Fibroblast of lung (primary cell): Measurements from ENCODE around the gene DLGAP4. TPM values are rescaled to one million over a fixed set of nuclear protein-coding genes. Genes with fewer than 3 reads are reported as not detected.
A peak's percentile ranks its signal among the peaks of the same experiment; 100 is the strongest.

Experiments
- DNase-seq, 2 donors: peaks; one replicate each; pipeline versions ENCODE4 v3.0.0 to v3.0.0-alpha.2; 2010; ENCODE audit warnings: low read depth in 2 of 2
- H2AFZ ChIP-seq: 2 replicates; pipeline ENCODE4 v1.5.1; 2012; ENCODE audit warnings: low read length, control low read depth, inconsistent platforms
- H3K27ac ChIP-seq: 2 replicates; pipeline ENCODE4 v1.5.1; 2011; ENCODE audit warnings: low read length, control low read depth; ENCODE audit not compliant: insufficient read depth
- H3K27me3 ChIP-seq: 2 replicates; pipeline ENCODE4 v1.5.1; 2011; ENCODE audit warnings: mild to moderate bottlenecking, low read length; ENCODE audit not compliant: control insufficient read depth, insufficient read depth
- H3K36me3 ChIP-seq: 2 replicates; pipeline ENCODE4 v1.5.1; 2011; ENCODE audit warnings: low read length; ENCODE audit not compliant: control insufficient read depth, insufficient read depth
- H3K4me1 ChIP-seq: 2 replicates; pipeline ENCODE4 v1.5.1; 2011; ENCODE audit warnings: low read length; ENCODE audit not compliant: control insufficient read depth, insufficient read depth; ENCODE audit errors: extremely low read depth
- H3K4me2 ChIP-seq: 2 replicates; pipeline ENCODE4 v1.5.1; 2011; ENCODE audit warnings: low read length, control low read depth; ENCODE audit not compliant: insufficient read depth; ENCODE audit errors: extremely low read depth
- H3K4me3 ChIP-seq, 4 experiments: fragments of 200-600 bp in 1 of 4; sonication (generic) in 1 of 4; replicated peaks in 1 of 4; 2 replicates each; pipeline ENCODE4 v1.5.1; 2011 to 2016; ENCODE audit warnings: low read length in 4 of 4, low read depth in 3 of 4, mild to moderate bottlenecking in 3 of 4, control low read depth in 2 of 4, inconsistent platforms in 1 of 4, mixed read lengths in 1 of 4; ENCODE audit not compliant: insufficient read depth in 1 of 4; ENCODE audit errors: control extremely low read depth in 1 of 4
- H3K79me2 ChIP-seq: 2 replicates; pipeline ENCODE4 v1.5.1; 2012; ENCODE audit warnings: mild to moderate bottlenecking, low read length, inconsistent platforms; ENCODE audit not compliant: control insufficient read depth, insufficient read depth
- H3K9ac ChIP-seq: 2 replicates; pipeline ENCODE4 v1.5.1; 2011; ENCODE audit warnings: mild to moderate bottlenecking, low read length, control low read depth; ENCODE audit not compliant: insufficient read depth
- H3K9me3 ChIP-seq: 2 replicates; pipeline ENCODE4 v1.5.1; 2012; ENCODE audit warnings: low read depth, low read length; ENCODE audit not compliant: control insufficient read depth, insufficient read depth
- H4K20me1 ChIP-seq: 2 replicates; pipeline ENCODE4 v1.5.1; 2011; ENCODE audit warnings: low read length; ENCODE audit not compliant: control insufficient read depth, insufficient read depth; ENCODE audit errors: extremely low read depth
- CTCF ChIP-seq, 2 donors: IDR thresholded peaks in 1 of 2; conservative IDR thresholded peaks in 1 of 2; 1 replicate in 1 of 2; 2 replicates in 1 of 2; pipeline ENCODE4 v1.5.1; 2011 to 2012; ENCODE audit warnings: low read length in 2 of 2, control low read depth in 1 of 2, inconsistent platforms in 1 of 2, low read depth in 1 of 2, mild to moderate bottlenecking in 1 of 2
- EZH2 ChIP-seq: IDR thresholded peaks from 2 replicates; pipeline ENCODE4 v1.5.1; 2012; ENCODE audit warnings: low read length, control low read depth, mild to moderate bottlenecking; ENCODE audit errors: missing control alignments
- polyA plus RNA-seq, 2 donors: library from polyadenylated mRNA; depleted of rRNA in 1 of 2; stranded (reverse) in 1 of 2; unstranded in 1 of 2; fragments of >200 nt; gene quantifications; 2 replicates each; pipeline ENCODE4 v1.2.1, GENCODE V29; 2011 to 2012; ENCODE audit warnings: missing spikeins in 1 of 2
- total RNA-seq: library from RNA; depleted of rRNA; stranded (reverse); fragments of >200 nt; gene quantifications from 2 replicates; pipeline ENCODE4 v1.2.1, GENCODE V29; 2014

The DLGAP4 gene
- total and polyA plus RNA-seq, 2 donors (not counting 1 experiment from before 2014, with no cell fraction given): 25.9 to 26.9 TPM

DNA sequence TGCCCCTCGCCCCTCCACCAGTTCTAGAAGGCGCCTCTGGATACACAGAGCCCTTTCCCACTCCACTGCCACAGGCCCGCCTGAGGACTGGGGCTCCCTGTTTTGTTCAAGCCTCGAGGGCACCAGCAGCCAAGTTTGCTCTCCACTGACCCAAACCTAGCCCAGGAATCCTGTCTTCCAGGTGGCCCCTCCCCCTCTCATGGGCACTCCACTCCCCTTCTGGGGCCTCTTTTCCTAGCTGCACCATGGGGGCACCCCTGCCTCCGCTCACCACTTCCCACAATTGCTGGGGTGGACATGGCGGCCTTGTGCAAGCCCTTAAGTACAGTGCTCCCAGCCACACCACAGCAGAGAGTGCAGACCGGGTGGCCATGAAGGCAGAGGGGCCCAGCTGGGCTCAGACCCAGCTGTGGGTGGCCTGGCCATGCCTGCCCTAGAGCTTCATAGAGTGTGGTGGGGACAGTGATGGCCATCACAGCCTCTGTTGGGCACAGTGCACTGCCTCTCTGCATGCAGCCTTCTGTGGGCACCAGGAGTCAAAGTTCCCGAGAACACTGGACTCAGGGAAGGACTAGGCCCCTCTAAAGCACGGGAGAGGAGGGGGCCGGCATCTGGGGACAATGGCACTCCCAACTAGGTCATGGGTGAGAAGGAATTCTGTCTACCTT is 236.5 kb downstream of the DLGAP4 start:
- Histone ChIP-seq H4K20me1 (no peaks in the 10 kb centered on the region), H3K36me3 (peaks cover 12% of the 10 kb centered on the region), H3K9ac (peak overlapping the region; percentile 47), H3K79me2 (peaks cover 38% of the 10 kb centered on the region), H3K4me1 (peaks cover 25% of the 10 kb centered on the region), H3K9me3 (no peaks in the 10 kb centered on the region), H3K4me3 (peak overlapping the region; percentile 74 to 98 (median 85)), H2AFZ (no peak overlapping the region), H3K27me3 (no peaks in the 10 kb centered on the region), H3K4me2 (peak overlapping the region; percentile 85), H3K27ac (peak overlapping the region; percentile 75)
- no peak for DNase-seq
- TF ChIP-seq EZH2: no peak
- no peak for TF ChIP-seq CTCF (conservative IDR thresholded peaks at IDR 0.05 in 1 of 2, IDR thresholded peaks at IDR 0.05 in 1 of 2; ENCODE audit: low read depth in 1 of 2, low read length in 2 of 2)

- Histone ChIP-seq H3K4me2 (peak overlapping the region; percentile 85), H3K4me3 (peak overlapping the region in 3 of 4 experiments; percentile 81 to 98 (median 89)), H2AFZ (no peak overlapping the region), H3K9ac (peak overlapping the region; percentile 46), H3K27me3 (no peaks in the 10 kb centered on the region), H3K36me3 (peaks cover 18% of the 10 kb centered on the region), H3K4me1 (peaks cover 22% of the 10 kb centered on the region), H4K20me1 (no peaks in the 10 kb centered on the region), H3K27ac (peak overlapping the region; percentile 75), H3K79me2 (peaks cover 38% of the 10 kb centered on the region), H3K9me3 (no peaks in the 10 kb centered on the region)
- no peak for TF ChIP-seq CTCF (conservative IDR thresholded peaks at IDR 0.05 in 1 of 2, IDR thresholded peaks at IDR 0.05 in 1 of 2; ENCODE audit: low read depth in 1 of 2, low read length in 2 of 2)
- TF ChIP-seq EZH2: no peak
- peak; percentile 74 to 83 for DNase-seq
Observed at GRCh38 chr20:36543184-36544133, 237.3 kb downstream of the DLGAP4 start.
